Measurements from ENCODE around the gene ZNF831. TPM values are rescaled to one million over a fixed set of nuclear protein-coding genes. Genes with fewer than 3 reads are reported as not detected.

ZNF831 gene
- total and polyA plus RNA-seq, 4 donors, result 0.14 to 1.0 (median 0.56) TPM

- H3K9me3 ChIP-seq (ENCODE audit: control insufficient read depth in 4 of 4, insufficient read depth in 3 of 4, low read length in 3 of 4), result peaks cover 0 to 5% (median 0%) of the 10 kb centered on the region in 4 donors
- peaks cover 0 to 3% (median 2%) of the 10 kb centered on the region in 5 donors for H3K4me1 ChIP-seq (ENCODE audit: control insufficient read depth in 5 of 5, insufficient read depth in 5 of 5, low read length in 5 of 5)
- H3K27ac ChIP-seq (ENCODE audit: low read depth in 1 of 2, low read length in 1 of 2), result no peak overlapping the region
- H3K36me3 ChIP-seq (ENCODE audit: control insufficient read depth in 4 of 4, insufficient read depth in 4 of 4, low read length in 4 of 4), result no peaks in the 10 kb centered on the region
- no peak overlapping the region for H3K4me3 ChIP-seq
- no peaks in the 10 kb centered on the region for H3K27me3 ChIP-seq (ENCODE audit: control insufficient read depth in 3 of 3, insufficient read depth in 3 of 3, low read length in 2 of 3)
- WGBS, 2 donors, result 31 to 60% methylated on average over 6 of the region's 6 CpGs
- no peak for DNase-seq
- ATAC-seq (ENCODE audit: insufficient read depth, low FRiP score), result no peak
- H3K9ac ChIP-seq (ENCODE audit: insufficient read depth in 1 of 2, low read length in 2 of 2), result no peak overlapping the region
- no peak for TF ChIP-seq CTCF (IDR thresholded peaks at IDR 0.05; ENCODE audit: control extremely low read depth, extremely low read depth)
These were observed 89.7 kb downstream of the ZNF831 start for GRCh38 chr20:59253325-59253724.

- H3K9ac ChIP-seq (ENCODE audit: insufficient read depth in 1 of 2, low read length in 2 of 2), result no peak overlapping the region
- ATAC-seq (ENCODE audit: insufficient read depth, low FRiP score) (no peak), DNase-seq (no peak)
- TF ChIP-seq CTCF (IDR thresholded peaks at IDR 0.05; ENCODE audit: control extremely low read depth, extremely low read depth), result no peak
- H3K27me3 ChIP-seq (ENCODE audit: control insufficient read depth in 3 of 3, insufficient read depth in 3 of 3, low read length in 2 of 3), result no peaks in the 10 kb centered on the region
- H3K4me3 ChIP-seq, result no peak overlapping the region
- H3K27ac ChIP-seq (ENCODE audit: low read depth in 1 of 2, low read length in 1 of 2), result no peak overlapping the region
- H3K9me3 ChIP-seq (ENCODE audit: control insufficient read depth in 4 of 4, insufficient read depth in 3 of 4, low read length in 3 of 4), result peaks cover 0 to 5% (median 0%) of the 10 kb centered on the region in 4 donors
- peaks cover 0 to 9% (median 4%) of the 10 kb centered on the region in 5 donors for H3K4me1 ChIP-seq (ENCODE audit: control insufficient read depth in 5 of 5, insufficient read depth in 5 of 5, low read length in 5 of 5)
- 4 to 23% methylated on average over 4 of the region's 4 CpGs for WGBS, 2 donors
- H3K36me3 ChIP-seq (ENCODE audit: control insufficient read depth in 4 of 4, insufficient read depth in 4 of 4, low read length in 4 of 4), result no peaks in the 10 kb centered on the region
These were observed 90.2 kb downstream of the ZNF831 start for GRCh38 chr20:59253779-59254319.

- H3K9ac ChIP-seq (ENCODE audit: insufficient read depth in 1 of 2, low read length in 2 of 2), result no peak overlapping the region
- DNase-seq (no peak), ATAC-seq (ENCODE audit: insufficient read depth, low FRiP score) (no peak)
- TF ChIP-seq CTCF (IDR thresholded peaks at IDR 0.05; ENCODE audit: control extremely low read depth, extremely low read depth), result no peak
- no peak overlapping the region for H3K27ac ChIP-seq (ENCODE audit: low read depth in 1 of 2, low read length in 1 of 2)
- WGBS, 2 donors, result 60 to 74% methylated on average over 5 of the region's 5 CpGs
- no peaks in the 10 kb centered on the region for H3K36me3 ChIP-seq (ENCODE audit: control insufficient read depth in 4 of 4, insufficient read depth in 4 of 4, low read length in 4 of 4)
- H3K27me3 ChIP-seq (ENCODE audit: control insufficient read depth in 3 of 3, insufficient read depth in 3 of 3, low read length in 2 of 3), result no peaks in the 10 kb centered on the region
- H3K4me3 ChIP-seq, result no peak overlapping the region
- H3K9me3 ChIP-seq (ENCODE audit: control insufficient read depth in 4 of 4, insufficient read depth in 3 of 4, low read length in 3 of 4), result peaks cover 0 to 2% (median 0%) of the 10 kb centered on the region in 4 donors
- H3K4me1 ChIP-seq (ENCODE audit: control insufficient read depth in 5 of 5, insufficient read depth in 5 of 5, low read length in 5 of 5), result peaks cover 0 to 9% (median 4%) of the 10 kb centered on the region in 5 donors
These were observed 91.6 kb downstream of the ZNF831 start for GRCh38 chr20:59255256-59255655.

- WGBS, 2 donors, result 19 to 36% methylated on average over 2 of the region's 2 CpGs
- peak in 2 of 3 donors; percentile 44 to 58 for DNase-seq
- H3K4me1 ChIP-seq (ENCODE audit: control insufficient read depth in 5 of 5, insufficient read depth in 5 of 5, low read length in 5 of 5), result peaks cover 0 to 9% (median 4%) of the 10 kb centered on the region in 5 donors
- no peak overlapping the region for H3K27ac ChIP-seq (ENCODE audit: low read depth in 1 of 2, low read length in 1 of 2)
- H3K36me3 ChIP-seq (ENCODE audit: control insufficient read depth in 4 of 4, insufficient read depth in 4 of 4, low read length in 4 of 4), result no peaks in the 10 kb centered on the region
- peaks cover 0 to 2% (median 0%) of the 10 kb centered on the region in 3 donors for H3K27me3 ChIP-seq (ENCODE audit: control insufficient read depth in 3 of 3, insufficient read depth in 3 of 3, low read length in 2 of 3)
- no peak overlapping the region for H3K9ac ChIP-seq (ENCODE audit: insufficient read depth in 1 of 2, low read length in 2 of 2)
- H3K4me3 ChIP-seq, result no peak overlapping the region
- TF ChIP-seq CTCF (IDR thresholded peaks at IDR 0.05; ENCODE audit: control extremely low read depth, extremely low read depth), result no peak
- ATAC-seq (ENCODE audit: insufficient read depth, low FRiP score), result no peak
- H3K9me3 ChIP-seq (ENCODE audit: control insufficient read depth in 4 of 4, insufficient read depth in 3 of 4, low read length in 3 of 4), result peaks cover 0 to 2% (median 0%) of the 10 kb centered on the region in 4 donors
These were observed 94.6 kb downstream of the ZNF831 start for GRCh38 chr20:59258221-59258621.

Data from lung (tissue), 12 donors.